NCI-H2081 (cell line): Measurements from ENCODE around the gene CXorf38.
"Not testable (repeated sequence)": the region's sequence is repeated elsewhere in the genome, so short reads cannot be mapped to it uniquely, and the experiment has no call there.

Experiments
- DNase-seq, 2 experiments: peaks; one replicate each; lab custom pipeline; 2025; lab: John Stamatoyannopoulos, UW

CXorf38 gene

DNA sequence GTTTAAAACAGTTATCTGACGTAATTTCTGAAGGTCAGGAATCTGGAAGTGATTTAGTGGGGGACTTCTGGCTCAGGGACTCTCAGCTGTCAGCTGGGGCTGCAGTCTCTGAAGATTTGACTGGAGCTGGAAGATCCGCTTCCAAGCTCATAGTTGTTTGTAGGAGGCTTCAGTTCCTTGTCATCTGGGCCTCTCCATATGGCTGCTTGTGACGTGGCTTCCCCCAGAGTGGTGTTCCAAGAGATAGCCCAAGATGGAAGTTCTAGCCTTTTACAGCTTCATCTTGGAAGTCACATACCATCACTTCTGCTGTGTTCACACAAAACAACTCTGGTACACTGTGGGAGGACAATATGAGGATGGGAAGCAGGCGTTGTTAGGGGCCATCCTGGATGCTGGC, 22.1 kb downstream of the CXorf38 start:
- no peak for DNase-seq

DNA sequence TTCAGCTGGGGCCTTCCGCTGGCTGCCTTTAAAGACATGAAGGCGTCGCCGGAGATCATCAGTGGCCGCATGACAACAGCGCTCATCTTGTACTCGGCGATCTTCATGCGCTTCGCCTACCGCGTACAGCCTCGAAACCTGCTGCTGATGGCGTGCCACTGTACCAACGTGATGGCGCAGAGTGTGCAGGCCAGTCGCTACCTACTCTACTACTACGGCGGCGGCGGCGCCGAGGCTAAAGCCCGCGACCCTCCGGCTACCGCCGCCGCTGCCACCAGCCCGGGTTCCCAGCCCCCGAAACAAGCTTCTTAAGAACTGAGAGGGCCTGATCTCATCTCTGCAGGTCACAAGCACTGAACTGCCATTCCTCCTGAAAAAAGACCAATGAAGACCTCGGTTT, 23.7 kb downstream of the CXorf38 start:
- no peak for DNase-seq

DNA sequence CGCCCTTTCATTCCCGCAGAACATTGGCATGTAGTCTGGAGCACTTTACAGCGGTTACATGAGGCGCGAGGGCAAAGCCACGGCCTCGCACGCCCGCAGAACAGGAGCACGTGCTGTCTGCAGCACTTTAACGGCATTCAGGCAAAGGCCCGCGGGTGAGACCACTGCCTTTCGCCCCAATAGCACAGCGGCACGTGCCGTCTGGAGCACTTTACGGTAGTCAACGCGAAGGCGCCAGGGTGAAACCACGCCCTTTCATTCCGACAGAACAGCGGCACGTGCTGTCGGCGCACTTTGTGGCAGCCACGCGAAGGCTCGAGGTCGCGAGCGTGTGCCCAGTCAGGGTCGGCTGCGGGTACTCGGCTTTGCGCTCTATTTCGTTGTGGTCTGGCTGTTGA, 24.2 kb downstream of the CXorf38 start, which contains the start of gene MPC1L:
TSS of gene MPC1L (plus strand) at position 290 of the 398 bp plus-strand sequence. CDS start 138 bp downstream, outside the sequence.
- no peak for DNase-seq

DNA sequence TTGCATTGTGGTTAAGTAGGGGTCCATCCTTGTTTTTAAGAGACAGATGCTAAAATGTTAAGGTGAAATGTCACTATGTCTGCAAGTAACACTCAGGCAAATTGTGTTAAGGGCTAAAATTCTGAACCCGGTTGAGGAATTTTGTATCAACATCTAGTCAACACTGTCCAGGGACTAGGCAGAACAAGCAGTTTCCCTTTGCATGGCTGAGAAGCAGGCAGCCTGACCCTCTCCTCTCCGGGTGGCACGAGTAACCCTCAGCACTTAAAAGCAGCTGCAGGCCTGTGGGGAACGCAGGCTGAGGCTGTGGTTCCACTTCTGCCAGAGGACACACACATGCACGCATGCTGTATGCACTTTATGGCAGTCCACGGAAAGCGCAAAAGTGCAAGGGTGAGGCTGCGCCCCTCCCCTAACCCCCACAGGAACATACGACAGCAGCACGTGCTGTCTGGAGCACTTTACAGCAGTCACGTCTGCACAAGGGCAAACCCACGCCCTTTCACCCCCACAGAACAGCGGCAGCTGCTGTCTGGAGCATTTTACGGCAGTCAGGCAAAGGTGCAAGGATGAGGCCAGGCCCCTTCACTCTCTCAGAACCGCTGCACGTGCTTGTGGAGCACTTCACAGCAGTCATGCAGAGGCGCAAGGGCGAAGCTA, 24.8 kb downstream of the CXorf38 start:
- DNase-seq = no peak

DNA sequence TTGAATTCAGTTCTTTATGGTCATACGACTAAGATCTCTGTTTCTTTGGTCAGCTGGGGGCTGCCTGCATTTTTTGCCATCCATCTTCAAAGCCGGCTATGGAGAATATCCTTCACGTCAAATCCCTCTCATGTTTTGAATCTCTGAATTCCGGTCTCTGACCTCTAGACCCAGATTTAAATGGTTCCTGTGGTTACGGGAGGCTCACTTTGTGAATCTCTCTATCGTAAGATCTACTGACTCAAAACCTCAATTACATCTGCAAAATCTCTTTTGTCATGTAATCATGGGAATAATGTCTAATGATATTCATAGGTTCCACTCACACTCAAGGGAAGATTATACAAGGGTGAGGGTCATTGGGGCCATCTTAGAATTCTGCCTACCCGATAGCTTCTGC, 29.8 kb downstream of the CXorf38 start:
- no peak for DNase-seq

DNA sequence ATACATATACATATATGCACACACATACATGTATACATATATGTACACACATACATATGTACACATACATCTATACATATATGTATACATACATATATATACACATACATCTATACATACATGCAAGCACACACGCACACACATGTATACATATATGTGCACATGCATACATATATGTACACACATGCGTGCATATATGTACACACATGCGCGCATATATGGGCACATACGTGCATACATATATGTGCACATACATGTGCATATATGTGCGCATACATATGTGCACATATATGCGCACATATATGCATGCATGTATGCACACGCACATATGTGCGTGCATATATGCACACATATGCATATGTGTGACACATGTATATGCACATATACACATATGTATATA, 31.4 kb downstream of the CXorf38 start:
- DNase-seq = no peak

DNA sequence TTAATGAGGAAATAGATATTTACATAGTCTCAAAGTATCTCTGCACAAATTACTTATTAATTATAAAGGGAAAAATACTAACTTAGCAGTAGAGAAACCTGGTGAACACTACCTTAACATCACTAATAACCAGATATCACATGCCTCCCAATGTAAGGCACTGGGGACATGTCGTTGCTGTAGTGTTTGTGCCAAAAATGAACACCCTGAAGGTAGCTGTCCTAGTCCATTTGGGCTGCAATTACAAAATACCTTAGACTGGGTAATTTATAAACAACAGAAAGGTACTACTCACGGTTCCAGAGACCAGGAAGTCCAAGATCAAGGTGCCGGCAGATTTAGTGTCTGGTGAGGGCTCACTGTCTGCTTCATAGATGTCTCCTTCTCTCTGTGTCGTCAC, 34.9 kb downstream of the CXorf38 start:
- DNase-seq = no peak

DNA sequence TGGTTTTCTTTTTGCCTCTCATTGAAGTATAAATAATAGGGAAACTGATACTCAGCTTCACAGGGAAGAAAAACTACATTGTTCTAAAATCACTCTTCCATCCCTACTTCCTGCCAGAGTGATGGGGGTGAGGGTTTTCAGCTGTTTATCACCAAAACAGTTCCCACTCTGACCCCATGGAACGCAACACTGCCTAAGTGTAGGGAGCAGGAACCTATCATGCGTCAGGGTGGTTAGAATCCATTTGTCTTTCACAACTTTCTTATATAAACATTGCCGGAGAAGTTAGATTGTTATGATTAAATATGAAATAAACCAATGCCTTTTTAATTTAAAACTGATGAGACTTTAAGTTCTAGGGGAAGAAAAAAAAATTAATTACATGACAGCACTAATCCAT, 40.0 kb downstream of the CXorf38 start:
- no peak for DNase-seq

DNA sequence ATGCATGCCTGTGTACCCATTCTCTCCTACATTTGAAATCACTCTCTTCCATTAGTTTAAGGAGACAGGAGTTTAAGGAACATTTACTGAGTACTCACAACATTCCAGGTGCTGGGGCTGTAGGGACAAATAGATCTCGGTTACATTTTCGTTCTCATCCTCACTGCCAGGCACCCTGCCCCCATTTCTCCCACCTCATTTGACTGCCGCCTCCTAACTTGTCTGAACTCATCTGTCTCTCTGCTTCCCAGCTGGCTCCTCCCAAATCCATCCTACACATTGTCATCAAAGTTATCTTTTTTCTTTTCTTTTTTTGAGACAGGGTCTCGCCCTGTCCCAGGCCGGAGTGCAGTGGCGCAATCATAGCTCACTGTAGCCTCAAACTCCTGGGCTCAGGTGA, 43.9 kb downstream of the CXorf38 start:
- no peak for DNase-seq

DNA sequence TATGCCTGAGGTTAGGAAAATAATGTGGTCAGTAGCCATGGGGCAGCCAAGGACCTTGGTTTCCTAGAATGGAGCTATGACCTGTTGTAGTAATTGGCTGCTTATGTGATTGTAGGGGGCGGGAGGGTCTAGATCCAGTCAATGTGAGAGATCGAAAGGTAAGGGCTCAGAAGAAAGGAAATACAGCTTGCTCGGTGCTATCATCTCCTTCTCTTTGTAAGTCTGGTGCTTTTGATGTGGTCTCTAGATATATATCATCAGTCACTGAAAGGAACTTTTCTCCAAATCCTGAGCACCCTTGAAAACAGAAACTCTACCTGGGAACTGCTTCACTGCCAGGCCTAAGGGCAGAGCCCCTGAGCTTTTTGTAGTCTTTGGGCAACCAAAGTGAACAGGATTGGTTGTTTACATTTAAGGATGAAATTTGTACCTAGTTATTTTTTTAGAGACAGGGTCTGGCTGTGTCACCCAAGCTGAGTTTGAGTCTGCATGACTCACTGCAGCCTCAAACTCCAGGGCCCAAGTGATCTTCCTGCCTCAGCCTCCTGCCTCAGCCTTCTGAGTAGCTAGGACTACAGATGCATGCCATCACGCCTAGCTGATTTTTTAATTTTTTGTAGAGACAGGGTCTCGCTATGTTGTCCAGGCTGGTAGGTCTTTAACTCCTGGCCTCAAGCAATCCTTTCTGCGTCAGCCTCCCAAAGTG, 57.6 kb downstream of the CXorf38 start:
- not testable (repeated sequence) for DNase-seq

DNA sequence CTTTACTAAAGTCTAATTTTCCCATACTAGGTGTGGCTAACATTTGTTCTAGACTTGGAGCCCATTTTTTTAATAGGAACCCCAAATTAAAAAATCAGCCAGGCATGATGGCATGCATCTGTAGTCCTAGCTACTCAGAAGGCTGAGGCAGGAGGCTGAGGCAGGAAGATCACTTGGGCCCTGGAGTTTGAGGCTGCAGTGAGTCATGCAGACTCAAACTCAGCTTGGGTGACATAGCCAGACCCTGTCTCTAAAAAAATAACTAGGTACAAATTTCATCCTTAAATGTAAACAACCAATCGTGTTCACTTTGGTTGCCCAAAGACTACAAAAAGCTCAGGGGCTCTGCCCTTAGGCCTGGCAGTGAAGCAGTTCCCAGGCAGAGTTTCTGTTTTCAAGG, 59.7 kb downstream of the CXorf38 start:
- DNase-seq = not testable (repeated sequence)

DNA sequence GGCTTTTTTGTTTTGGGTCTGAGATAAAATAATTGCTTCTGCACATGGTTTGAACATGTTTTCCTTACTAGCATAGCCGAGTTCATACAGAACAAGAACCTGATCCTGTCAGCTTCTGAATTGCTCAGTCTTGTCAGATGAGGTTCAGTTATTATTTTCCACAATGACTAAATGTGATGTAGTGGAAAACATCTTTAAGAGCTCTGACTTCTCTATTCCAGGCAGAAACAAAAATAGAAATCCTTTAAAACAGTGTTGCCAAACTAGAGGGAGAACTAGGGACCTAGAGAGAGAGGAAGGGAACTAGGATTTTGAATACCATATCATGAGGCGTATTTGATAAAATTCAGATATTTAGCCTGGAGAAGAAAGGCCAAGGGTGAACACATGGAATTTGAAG, 64.5 kb downstream of the CXorf38 start:
- DNase-seq = no peak

DNA sequence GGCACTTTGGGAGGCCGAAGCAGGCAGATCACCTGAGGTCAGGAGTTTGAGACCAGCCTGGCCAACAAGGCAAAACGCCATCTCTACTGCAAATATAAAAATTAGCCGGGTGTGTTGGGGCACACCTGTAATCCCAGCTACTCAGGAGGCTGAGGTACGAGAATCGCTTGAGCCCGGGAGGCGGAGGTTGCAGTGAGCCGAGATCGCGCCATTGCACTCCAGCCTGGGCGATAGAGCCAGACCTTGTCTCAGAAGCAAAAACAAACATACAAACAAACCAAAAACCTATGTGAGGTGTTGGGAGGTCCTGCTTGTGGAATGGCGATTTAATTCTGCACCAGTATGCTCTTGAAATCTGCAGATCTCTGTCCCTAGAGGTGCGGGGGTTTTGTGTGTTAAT, 65.2 kb downstream of the CXorf38 start:
- not testable (repeated sequence) for DNase-seq

DNA sequence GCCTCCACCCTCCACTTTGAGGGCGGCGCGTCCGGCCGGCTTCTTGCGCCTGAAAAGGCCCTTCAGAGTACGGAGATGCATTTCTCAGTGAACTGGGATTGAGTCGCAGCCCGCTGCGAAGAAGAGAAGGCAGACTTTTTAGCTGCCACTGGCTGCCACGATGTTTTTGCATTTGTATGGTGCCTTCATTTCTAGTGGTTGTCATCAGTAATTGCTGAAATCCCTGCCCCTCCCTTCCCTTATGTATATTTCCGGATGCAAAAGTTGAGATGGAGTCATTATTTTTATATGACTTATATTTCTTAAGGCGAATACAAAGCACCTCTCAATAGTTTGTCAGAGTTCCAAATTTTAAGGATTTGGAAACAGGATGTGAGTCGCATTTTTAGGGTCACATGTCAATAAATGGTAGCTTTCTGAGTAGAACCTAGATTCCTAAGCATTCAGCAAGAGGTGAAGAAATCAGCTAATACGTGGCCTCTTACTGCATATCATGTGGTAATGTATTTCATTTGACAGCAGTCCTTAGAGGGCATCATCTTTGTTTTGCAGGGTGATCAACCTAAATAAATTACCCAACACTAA, 65.9 kb downstream of the CXorf38 start:
- DNase-seq = no peak

DNA sequence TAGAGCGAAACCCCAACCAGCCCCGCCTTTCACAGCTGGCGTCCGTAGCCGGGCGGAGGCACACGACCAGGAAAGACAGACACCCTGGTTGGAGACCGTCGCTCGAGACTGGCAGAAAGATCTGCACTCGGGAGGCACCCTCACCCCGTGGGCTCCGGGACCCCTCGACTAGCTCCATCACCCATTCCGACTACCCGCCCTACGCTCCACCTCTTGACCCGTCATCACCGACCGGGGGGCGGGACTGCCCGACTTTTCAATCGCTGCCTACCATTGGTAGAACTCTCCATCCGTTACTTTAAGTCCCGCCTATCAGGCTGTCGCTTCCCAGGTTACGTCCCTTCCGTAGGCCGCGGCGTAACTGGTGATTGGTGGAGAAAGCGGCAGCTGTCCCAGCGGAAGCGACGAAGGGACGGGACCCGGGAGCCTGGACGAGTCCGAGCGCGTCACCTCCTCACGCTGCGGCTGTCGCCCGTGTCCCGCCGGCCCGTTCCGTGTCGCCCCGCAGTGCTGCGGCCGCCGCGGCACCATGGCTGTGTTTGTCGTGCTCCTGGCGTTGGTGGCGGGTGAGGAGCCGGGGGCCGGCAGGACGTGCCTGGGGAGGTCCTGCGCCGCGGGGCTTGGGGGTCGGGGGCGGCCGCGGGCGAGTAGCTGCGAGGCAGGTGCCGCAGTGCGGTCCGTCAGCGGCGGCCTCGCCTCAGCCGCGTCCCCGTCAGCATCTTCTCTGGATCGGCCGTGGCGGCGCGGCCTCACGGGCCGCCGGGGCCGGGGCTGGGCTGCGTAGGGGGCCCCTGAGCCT, 66.6 kb downstream of the CXorf38 start, which contains the start of gene ATP6AP2:
TSS of gene ATP6AP2 (plus strand) at position 434 of the 799 bp plus-strand sequence. CDS start at position 530, 96 bp downstream.
- DNase-seq = peak; percentile 92 to 96

DNA sequence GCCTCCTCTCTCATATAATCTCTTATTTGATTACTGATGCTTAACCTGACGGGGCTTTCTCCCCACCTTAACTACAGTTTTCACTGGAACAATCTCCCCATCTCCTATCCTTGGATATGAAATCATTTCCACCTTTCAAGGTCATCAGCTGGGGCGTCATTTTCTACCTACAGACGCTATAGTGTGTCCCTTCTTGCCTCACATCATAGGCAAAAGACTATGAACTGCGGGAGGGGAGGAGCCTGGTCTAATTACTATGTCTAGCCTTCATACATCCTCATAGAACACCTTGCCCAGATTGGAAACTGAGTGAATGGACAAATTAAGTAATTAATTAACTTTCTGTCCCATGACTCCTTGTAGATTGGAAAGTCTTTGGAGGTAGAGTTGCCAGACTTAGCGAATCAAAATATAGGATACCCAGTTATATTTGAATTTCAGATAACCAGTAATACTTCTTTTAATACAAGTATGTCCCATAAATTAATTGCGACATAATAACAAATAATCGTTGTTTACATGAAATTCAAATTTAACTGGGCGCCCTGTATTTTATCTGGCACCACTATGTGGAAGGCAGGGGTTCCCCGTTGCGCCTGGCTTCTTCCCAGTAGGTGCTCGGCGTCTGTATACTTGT, 67.3 kb downstream of the CXorf38 start:
- DNase-seq = peak in 1 of 2 experiments; percentile 4

DNA sequence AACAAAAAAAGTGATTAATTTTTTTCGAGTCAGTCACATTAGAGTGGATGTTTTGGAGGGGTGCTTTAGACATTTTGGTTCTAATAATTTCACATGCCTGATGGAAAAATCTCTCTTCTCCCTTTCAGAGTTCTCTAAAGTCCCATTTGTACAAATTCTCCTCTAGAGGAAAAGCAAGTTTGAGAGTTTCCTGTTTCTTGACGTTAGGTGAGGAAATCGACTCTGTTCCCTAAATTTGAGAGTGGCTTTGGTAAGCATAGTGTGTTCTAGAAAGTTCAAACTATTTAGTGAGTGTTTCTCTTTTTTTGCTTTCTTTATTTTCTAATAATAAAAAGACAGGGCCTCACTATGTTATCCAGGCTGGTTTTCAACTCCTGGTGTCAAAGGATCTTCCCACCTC, 68.2 kb downstream of the CXorf38 start:
- no peak for DNase-seq

DNA sequence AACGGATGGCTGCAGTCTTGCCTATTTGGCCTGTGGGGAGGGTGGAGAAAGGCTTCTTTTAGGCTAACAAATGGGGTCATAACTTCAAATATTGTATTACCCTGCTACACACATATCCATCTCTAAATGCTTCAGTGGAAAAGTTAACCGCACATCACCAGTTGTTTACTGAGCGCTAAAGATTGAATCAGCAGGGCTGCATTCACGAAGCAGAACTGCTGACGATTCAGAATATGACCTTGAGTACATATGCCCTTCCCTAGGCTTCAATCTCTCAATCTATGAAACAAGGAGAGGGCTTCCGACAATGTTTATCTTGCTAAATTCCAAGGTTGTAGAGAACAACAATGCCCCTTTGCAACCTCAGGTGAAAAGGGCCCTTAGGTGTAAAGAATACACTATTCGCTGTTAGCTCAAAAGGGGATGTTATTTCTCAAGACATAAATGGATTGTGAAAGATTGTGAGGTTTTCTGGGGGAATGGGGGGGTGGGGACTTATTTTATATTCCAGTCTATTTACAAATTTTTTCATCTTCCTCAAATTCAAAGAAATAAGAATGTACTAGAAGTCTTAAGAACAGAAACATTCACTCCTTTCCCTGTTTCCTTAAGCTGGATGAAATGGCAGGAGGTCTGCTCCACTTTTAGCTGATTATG, 69.2 kb downstream of the CXorf38 start:
- no peak for DNase-seq
